Keratinocyte (primary cell): Measurements from ENCODE around the gene ATP13A5. TPM values are rescaled to one million over a fixed set of nuclear protein-coding genes. Genes with fewer than 3 reads are reported as not detected.

ENCODE experiments used
- DNase-seq: peaks from one replicate; pipeline ENCODE4 v3.0.0-alpha.2; 2011; ENCODE audit warnings: low read depth, missing footprints, low spot score
- FAIRE-seq: peaks from 2 replicates; lab custom pipeline; 2011; peaks lifted over from hg19 to GRCh38; lab: Jason Lieb, UNC
- H2AFZ ChIP-seq: 2 replicates; pipeline ENCODE4 v1.6.0; 2012; ENCODE audit warnings: low read length, control low read depth, inconsistent platforms; ENCODE audit not compliant: control insufficient read depth
- H3K27ac ChIP-seq: 2 replicates; pipeline ENCODE4 v1.5.1; 2011; ENCODE audit warnings: low read length; ENCODE audit not compliant: control insufficient read depth, insufficient read depth
- H3K27me3 ChIP-seq: 3 replicates; pipeline ENCODE4 v1.6.0; 2011; ENCODE audit warnings: low read length; ENCODE audit not compliant: control insufficient read depth, insufficient read depth; ENCODE audit errors: extremely low read depth
- H3K36me3 ChIP-seq, 2 experiments: 2 replicates in 1 of 2; 3 replicates in 1 of 2; pipeline ENCODE4 v1.5.1; 2011; ENCODE audit warnings: low read length in 2 of 2, mild to moderate bottlenecking in 1 of 2; ENCODE audit not compliant: control insufficient read depth in 2 of 2, insufficient read depth in 2 of 2; ENCODE audit errors: extremely low read depth in 1 of 2
- H3K4me1 ChIP-seq: 3 replicates; pipeline ENCODE4 v1.5.1; 2011; ENCODE audit warnings: low read length; ENCODE audit not compliant: control insufficient read depth, insufficient read depth; ENCODE audit errors: extremely low read depth
- H3K4me2 ChIP-seq: 3 replicates; pipeline ENCODE4 v1.6.0; 2011; ENCODE audit warnings: low read depth, low read length; ENCODE audit not compliant: control insufficient read depth, insufficient read depth; ENCODE audit errors: extremely low read depth
- H3K4me3 ChIP-seq, 3 experiments: fragments of 200-600 bp in 1 of 3; sonication (generic) in 1 of 3; 2 replicates in 2 of 3; 3 replicates in 1 of 3; pipeline ENCODE4 v1.5.1; 2011 to 2016; ENCODE audit warnings: low read length in 3 of 3, mild to moderate bottlenecking in 3 of 3, control low read depth in 2 of 3, inconsistent platforms in 1 of 3, low read depth in 1 of 3, mixed read lengths in 1 of 3, mixed run types in 1 of 3, moderate library complexity in 1 of 3; ENCODE audit not compliant: control insufficient read depth in 2 of 3, insufficient read depth in 2 of 3; ENCODE audit errors: extremely low read depth in 1 of 3
- H3K79me2 ChIP-seq: 2 replicates; pipeline ENCODE4 v1.6.0; 2012; ENCODE audit warnings: low read length; ENCODE audit not compliant: control insufficient read depth, insufficient read depth
- H3K9ac ChIP-seq: 3 replicates; pipeline ENCODE4 v1.6.0; 2011; ENCODE audit warnings: low read length; ENCODE audit not compliant: control insufficient read depth, insufficient read depth; ENCODE audit errors: extremely low read depth
- H3K9me1 ChIP-seq: 3 replicates; pipeline ENCODE4 v1.6.0; 2011; ENCODE audit warnings: low read length; ENCODE audit not compliant: control insufficient read depth, insufficient read depth; ENCODE audit errors: extremely low read depth
- H3K9me3 ChIP-seq: 2 replicates; pipeline ENCODE4 v1.5.1; 2012; ENCODE audit warnings: low read depth, low read length; ENCODE audit not compliant: control insufficient read depth
- H4K20me1 ChIP-seq: 3 replicates; pipeline ENCODE4 v1.6.0; 2011; ENCODE audit warnings: low read length; ENCODE audit not compliant: control insufficient read depth, insufficient read depth; ENCODE audit errors: extremely low read depth
- CTCF ChIP-seq, 3 experiments: IDR thresholded peaks in 1 of 3; conservative IDR thresholded peaks in 1 of 3; optimal IDR thresholded peaks in 1 of 3; 2 replicates in 2 of 3; 3 replicates in 1 of 3; pipeline versions ENCODE3 to v1.5.1; 2011; ENCODE audit warnings: low read length in 3 of 3, mild to moderate bottlenecking in 3 of 3, moderate library complexity in 2 of 3, control low read depth in 1 of 3, inconsistent platforms in 1 of 3; ENCODE audit not compliant: insufficient read depth in 2 of 3; ENCODE audit errors: extremely low read depth in 1 of 3
- EZH2 ChIP-seq: IDR thresholded peaks from one replicate; pipeline ENCODE4 v1.6.1; 2012; ENCODE audit warnings: inconsistent platforms, mild to moderate bottlenecking, low read length, moderate library complexity
- dilution Hi-C: fragments of 300-500 bp; cut with MboI; formaldehyde crosslinking; loops from one replicate; pipeline ENCODE4 v1.7.0; 2020; ENCODE audit warnings: low sequenced_read_pairs; ENCODE audit not compliant: extremely low pct_ligation_motif_present
- polyA plus RNA-seq, 5 experiments: library from polyadenylated mRNA; depleted of rRNA in 3 of 5; stranded (reverse) in 3 of 5; stranded (forward) in 1 of 5; unstranded in 1 of 5; fragments of >200 nt; gene quantifications; 1 replicate in 1 of 5; 2 replicates in 3 of 5; 3 replicates in 1 of 5; pipeline versions ENCODE4 v1.2.1 to v1.2.3, GENCODE V29; 2011 to 2012; ENCODE audit warnings: missing spikeins in 2 of 5, low read depth in 1 of 5, low replicate concordance in 1 of 5

The ATP13A5 gene
- polyA plus RNA-seq, 1 donor (not counting 4 experiments of a cell fraction or from before 2014, with no cell fraction given), result not detected

- Histone ChIP-seq H3K9ac (no peak overlapping the region), H3K4me1 (no peaks in the 10 kb centered on the region), H3K9me3 (no peaks in the 10 kb centered on the region), H3K27ac (no peak overlapping the region), H3K79me2 (no peaks in the 10 kb centered on the region), H3K27me3 (no peaks in the 10 kb centered on the region), H2AFZ (no peak overlapping the region), H3K4me3 (no peak overlapping the region), H3K36me3 (no peaks in the 10 kb centered on the region), H3K9me1 (no peaks in the 10 kb centered on the region), H4K20me1 (no peaks in the 10 kb centered on the region), H3K4me2 (no peak overlapping the region)
- DNase-seq (no peak), FAIRE-seq (no peak)
- TF ChIP-seq EZH2 (no peak), CTCF (optimal IDR thresholded peaks at IDR 0.05 in 1 of 3, IDR thresholded peaks at IDR 0.05 in 1 of 3, conservative IDR thresholded peaks at IDR 0.05 in 1 of 3; ENCODE audit: extremely low read depth in 1 of 3, insufficient read depth in 2 of 3, low read length in 3 of 3) (no peak)
- dilution Hi-C loops, result no loop called here
Observed at GRCh38 chr3:193342551-193342950, 36.0 kb downstream of the ATP13A5 start.

- FAIRE-seq (no peak), DNase-seq (no peak)
- no peak for TF ChIP-seq EZH2
- TF ChIP-seq CTCF (optimal IDR thresholded peaks at IDR 0.05 in 1 of 3, IDR thresholded peaks at IDR 0.05 in 1 of 3, conservative IDR thresholded peaks at IDR 0.05 in 1 of 3; ENCODE audit: extremely low read depth in 1 of 3, insufficient read depth in 2 of 3, low read length in 3 of 3), result no peak
- Histone ChIP-seq H3K9me1 (no peaks in the 10 kb centered on the region), H4K20me1 (no peaks in the 10 kb centered on the region), H3K36me3 (no peaks in the 10 kb centered on the region), H2AFZ (no peak overlapping the region), H3K27ac (no peak overlapping the region), H3K27me3 (no peaks in the 10 kb centered on the region), H3K4me2 (no peak overlapping the region), H3K9me3 (no peaks in the 10 kb centered on the region), H3K4me3 (no peak overlapping the region), H3K4me1 (no peaks in the 10 kb centered on the region), H3K9ac (no peak overlapping the region), H3K79me2 (no peaks in the 10 kb centered on the region)
- dilution Hi-C loops, result no loop called here
Observed at GRCh38 chr3:193335031-193335430, 43.5 kb downstream of the ATP13A5 start.
